Measurements from ENCODE around the gene MARCHF2.

The MARCHF2 gene

DNA sequence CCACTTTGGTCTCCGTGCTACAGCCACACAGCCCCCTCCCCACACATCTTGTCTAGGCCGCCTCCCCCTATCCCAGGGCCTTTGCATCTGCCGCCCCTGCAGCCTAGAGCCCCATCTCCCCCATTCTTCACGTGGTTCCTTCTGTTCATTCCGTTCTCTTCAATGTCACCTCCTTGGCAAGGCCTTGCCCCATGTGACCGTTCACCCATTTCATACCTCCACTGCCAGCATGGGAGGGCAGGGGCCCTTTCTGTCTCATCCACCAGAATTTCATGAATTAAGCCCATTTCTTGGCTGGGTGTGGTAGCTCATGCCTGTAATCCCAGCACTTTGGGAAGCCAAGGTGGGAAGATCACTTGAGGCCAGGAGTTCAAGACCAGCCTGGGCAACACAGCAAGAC, 15.9 kb downstream of the MARCHF2 start:
- no peak overlapping the region for H2AFZ ChIP-seq (ENCODE audit: low read depth, low read length)
- no peak for TF ChIP-seq EZH2phosphoT487 (IDR thresholded peaks at IDR 0.05; ENCODE audit: low read depth)
- TF ChIP-seq, protein P1, sequence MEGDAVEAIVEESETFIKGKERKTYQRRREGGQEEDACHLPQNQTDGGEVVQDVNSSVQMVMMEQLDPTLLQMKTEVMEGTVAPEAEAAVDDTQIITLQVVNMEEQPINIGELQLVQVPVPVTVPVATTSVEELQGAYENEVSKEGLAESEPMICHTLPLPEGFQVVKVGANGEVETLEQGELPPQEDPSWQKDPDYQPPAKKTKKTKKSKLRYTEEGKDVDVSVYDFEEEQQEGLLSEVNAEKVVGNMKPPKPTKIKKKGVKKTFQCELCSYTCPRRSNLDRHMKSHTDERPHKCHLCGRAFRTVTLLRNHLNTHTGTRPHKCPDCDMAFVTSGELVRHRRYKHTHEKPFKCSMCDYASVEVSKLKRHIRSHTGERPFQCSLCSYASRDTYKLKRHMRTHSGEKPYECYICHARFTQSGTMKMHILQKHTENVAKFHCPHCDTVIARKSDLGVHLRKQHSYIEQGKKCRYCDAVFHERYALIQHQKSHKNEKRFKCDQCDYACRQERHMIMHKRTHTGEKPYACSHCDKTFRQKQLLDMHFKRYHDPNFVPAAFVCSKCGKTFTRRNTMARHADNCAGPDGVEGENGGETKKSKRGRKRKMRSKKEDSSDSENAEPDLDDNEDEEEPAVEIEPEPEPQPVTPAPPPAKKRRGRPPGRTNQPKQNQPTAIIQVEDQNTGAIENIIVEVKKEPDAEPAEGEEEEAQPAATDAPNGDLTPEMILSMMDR (IDR thresholded peaks at IDR 0.05; ENCODE audit: low read depth, low read length), result no peak
- no peak overlapping the region for H3K4me2 ChIP-seq (ENCODE audit: low read length)
- no peak overlapping the region for H3K4me3 ChIP-seq (ENCODE audit: low read length)
- H4K20me1 ChIP-seq (ENCODE audit: insufficient read depth, low read length), result no peaks in the 10 kb centered on the region
- no peak overlapping the region for H3K9ac ChIP-seq (ENCODE audit: low read length)
- H3K4me1 ChIP-seq (ENCODE audit: low read length), result peaks cover 5% of the 10 kb centered on the region; the same call in 1 of the 2 replicates
- no peaks in the 10 kb centered on the region for H3K79me2 ChIP-seq (ENCODE audit: low read length)
- no peaks in the 10 kb centered on the region for H3K9me3 ChIP-seq (ENCODE audit: insufficient read depth, low read length)
- H3K27me3 ChIP-seq (ENCODE audit: low read depth, low read length), result no peaks in the 10 kb centered on the region
- no peak overlapping the region for H3K27ac ChIP-seq (ENCODE audit: low read length)
- no peaks in the 10 kb centered on the region for H3K36me3 ChIP-seq (replicated peaks; ENCODE audit: low read depth, low read length)

DNA sequence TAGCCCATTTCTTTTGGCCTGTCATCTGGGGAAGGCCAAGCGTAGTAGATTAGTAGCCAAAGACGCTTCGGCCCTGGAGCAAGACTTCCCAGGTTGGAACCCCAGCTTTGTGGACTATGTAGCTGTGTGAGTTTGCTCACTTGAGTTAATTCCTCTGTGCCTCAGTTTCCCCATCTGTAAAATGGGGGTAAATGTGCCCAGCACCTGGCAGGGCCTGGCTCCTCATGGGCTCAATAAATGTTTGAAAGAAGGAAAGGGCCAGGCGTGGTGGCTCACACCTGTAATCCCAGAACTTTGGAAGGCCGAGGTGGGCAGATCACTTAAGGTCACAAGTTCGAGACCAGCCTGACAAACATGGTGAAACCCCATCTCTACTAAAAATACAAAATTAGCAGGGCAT, 16.7 kb downstream of the MARCHF2 start:
- no peaks in the 10 kb centered on the region for H3K36me3 ChIP-seq (replicated peaks; ENCODE audit: low read depth, low read length)
- no peak overlapping the region for H3K4me2 ChIP-seq (ENCODE audit: low read length)
- no peaks in the 10 kb centered on the region for H3K79me2 ChIP-seq (ENCODE audit: low read length)
- H3K4me3 ChIP-seq (ENCODE audit: low read length), result no peak overlapping the region
- no peak overlapping the region for H3K9ac ChIP-seq (ENCODE audit: low read length)
- H3K9me3 ChIP-seq (ENCODE audit: insufficient read depth, low read length), result no peaks in the 10 kb centered on the region
- H3K27me3 ChIP-seq (ENCODE audit: low read depth, low read length), result no peaks in the 10 kb centered on the region
- no peak overlapping the region for H2AFZ ChIP-seq (ENCODE audit: low read depth, low read length)
- TF ChIP-seq, protein P1 (IDR thresholded peaks at IDR 0.05; ENCODE audit: low read depth, low read length), result no peak
- no peak for TF ChIP-seq EZH2phosphoT487 (IDR thresholded peaks at IDR 0.05; ENCODE audit: low read depth)
- no peaks in the 10 kb centered on the region for H4K20me1 ChIP-seq (ENCODE audit: insufficient read depth, low read length)
- H3K4me1 ChIP-seq (ENCODE audit: low read length), result peaks cover 5% of the 10 kb centered on the region; the same call in 1 of the 2 replicates
- H3K27ac ChIP-seq (ENCODE audit: low read length), result no peak overlapping the region

DNA sequence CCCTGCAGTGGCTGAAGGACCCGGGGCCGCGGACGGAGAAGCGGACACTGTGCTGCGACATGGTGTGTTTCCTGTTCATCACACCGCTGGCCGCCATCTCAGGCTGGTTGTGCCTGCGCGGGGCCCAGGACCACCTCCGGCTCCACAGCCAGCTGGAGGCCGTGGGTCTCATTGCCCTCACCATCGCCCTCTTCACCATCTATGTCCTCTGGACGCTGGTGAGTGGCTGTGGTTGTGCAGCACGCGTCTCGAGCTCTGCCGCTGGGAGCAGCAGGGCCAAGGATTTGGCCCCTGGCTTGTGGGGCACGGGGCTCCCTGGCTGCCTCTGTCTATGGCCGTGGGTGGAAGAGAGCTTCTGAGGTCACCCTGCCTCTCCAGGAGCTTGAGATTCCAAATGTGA, 17.5 kb downstream of the MARCHF2 start:
- Histone ChIP-seq H3K9ac (ENCODE audit: low read length) (no peak overlapping the region), H3K4me3 (ENCODE audit: low read length) (no peak overlapping the region), H4K20me1 (ENCODE audit: insufficient read depth, low read length) (no peaks in the 10 kb centered on the region), H3K9me3 (ENCODE audit: insufficient read depth, low read length) (no peaks in the 10 kb centered on the region), H3K27me3 (ENCODE audit: low read depth, low read length) (no peaks in the 10 kb centered on the region), H2AFZ (ENCODE audit: low read depth, low read length) (no peak overlapping the region), H3K4me2 (ENCODE audit: low read length) (no peak overlapping the region), H3K27ac (ENCODE audit: low read length) (no peak overlapping the region), H3K4me1 (ENCODE audit: low read length) (peaks cover 5% of the 10 kb centered on the region; the same call in 1 of the 2 replicates), H3K79me2 (ENCODE audit: low read length) (no peaks in the 10 kb centered on the region), H3K36me3 (replicated peaks; ENCODE audit: low read depth, low read length) (no peaks in the 10 kb centered on the region)
- TF ChIP-seq EZH2phosphoT487 (IDR thresholded peaks at IDR 0.05; ENCODE audit: low read depth), result no peak

GRCh38 chr19:8438236-8438635, 25.1 kb downstream of the MARCHF2 start:
- Histone ChIP-seq H4K20me1 (ENCODE audit: insufficient read depth, low read length) (no peaks in the 10 kb centered on the region), H3K9me3 (ENCODE audit: insufficient read depth, low read length) (no peaks in the 10 kb centered on the region), H3K4me3 (ENCODE audit: low read length) (no peak overlapping the region), H2AFZ (ENCODE audit: low read depth, low read length) (no peak overlapping the region), H3K79me2 (ENCODE audit: low read length) (no peaks in the 10 kb centered on the region), H3K4me1 (ENCODE audit: low read length) (no peaks in the 10 kb centered on the region), H3K4me2 (ENCODE audit: low read length) (no peak overlapping the region), H3K27me3 (ENCODE audit: low read depth, low read length) (no peaks in the 10 kb centered on the region), H3K9ac (ENCODE audit: low read length) (no peak overlapping the region), H3K27ac (ENCODE audit: low read length) (no peak overlapping the region), H3K36me3 (replicated peaks; ENCODE audit: low read depth, low read length) (no peaks in the 10 kb centered on the region)
- TF ChIP-seq, protein P1 (IDR thresholded peaks at IDR 0.05; ENCODE audit: low read depth, low read length), result no peak
- no peak for TF ChIP-seq EZH2phosphoT487 (IDR thresholded peaks at IDR 0.05; ENCODE audit: low read depth)

All from OCI-LY3 (cell line).